Panc1 (cell line): ENCODE data around the gene CAVIN2.

Source experiments
- CTCF ChIP-seq: fragments of 450-650 bp; IDR thresholded peaks from 2 replicates; pipeline ENCODE4 v1.5.1; 2017; ENCODE audit warnings: mild to moderate bottlenecking
- POLR2AphosphoS5 ChIP-seq: IDR thresholded peaks from 2 replicates; pipeline ENCODE4 v1.6.1; 2012; ENCODE audit warnings: mild to moderate bottlenecking, low read depth, low read length, moderate library complexity
- REST ChIP-seq, 2 experiments: IDR thresholded peaks; 2 replicates each; pipeline ENCODE4 v1.6.1; 2011 to 2012; ENCODE audit warnings: low read depth in 2 of 2, control low read depth in 1 of 2, low read length in 1 of 2, mild to moderate bottlenecking in 1 of 2, moderate library complexity in 1 of 2; ENCODE audit not compliant: insufficient read depth in 1 of 2

- TF ChIP-seq CTCF (no peak), POLR2AphosphoS5 (no peak), REST (IDR thresholded peaks at IDR 0.05; ENCODE audit: insufficient read depth in 1 of 2, low read depth in 2 of 2, low read length in 1 of 2) (no peak)
Measured at GRCh38 chr2:191857259-191857805, 10.4 kb upstream of the CAVIN2 start.
